Measurements from ENCODE around the gene PTMS.

Gene PTMS

DNA sequence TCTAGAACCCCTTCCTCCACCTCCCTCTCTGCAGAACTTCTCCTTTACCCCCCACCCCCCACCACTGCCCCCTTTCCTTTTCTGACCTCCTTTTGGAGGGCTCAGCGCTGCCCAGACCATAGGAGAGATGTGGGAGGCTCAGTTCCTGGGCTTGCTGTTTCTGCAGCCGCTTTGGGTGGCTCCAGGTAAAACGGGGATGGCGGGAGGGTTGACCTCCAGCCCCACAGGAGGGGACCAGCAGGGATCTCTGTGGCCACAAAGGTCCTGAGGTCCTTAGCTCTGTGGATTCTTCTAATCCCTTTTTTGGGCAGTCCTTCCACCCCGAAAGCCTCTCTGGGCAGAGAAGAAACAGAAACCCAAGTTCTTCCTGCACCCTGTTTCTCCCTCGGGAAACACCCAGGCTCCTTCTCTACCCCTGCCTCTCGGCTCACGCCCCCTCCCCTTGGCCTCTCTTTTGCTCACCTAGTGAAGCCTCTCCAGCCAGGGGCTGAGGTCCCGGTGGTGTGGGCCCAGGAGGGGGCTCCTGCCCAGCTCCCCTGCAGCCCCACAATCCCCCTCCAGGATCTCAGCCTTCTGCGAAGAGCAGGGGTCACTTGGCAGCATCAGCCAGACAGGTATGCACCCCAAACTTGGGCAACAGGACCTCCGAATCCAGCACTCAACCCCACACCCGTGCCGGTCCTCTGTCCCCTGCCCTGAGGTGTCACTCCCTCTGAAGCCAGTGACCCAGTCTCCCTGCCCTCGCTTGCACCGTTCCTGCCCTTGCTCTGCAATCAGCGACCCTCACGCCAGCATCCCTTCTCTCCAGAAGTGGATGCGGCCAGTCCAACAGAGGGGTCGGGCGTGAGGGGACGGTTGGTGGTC lies 6.8 kb downstream of the PTMS start:
- no peak for DNase-seq

DNA sequence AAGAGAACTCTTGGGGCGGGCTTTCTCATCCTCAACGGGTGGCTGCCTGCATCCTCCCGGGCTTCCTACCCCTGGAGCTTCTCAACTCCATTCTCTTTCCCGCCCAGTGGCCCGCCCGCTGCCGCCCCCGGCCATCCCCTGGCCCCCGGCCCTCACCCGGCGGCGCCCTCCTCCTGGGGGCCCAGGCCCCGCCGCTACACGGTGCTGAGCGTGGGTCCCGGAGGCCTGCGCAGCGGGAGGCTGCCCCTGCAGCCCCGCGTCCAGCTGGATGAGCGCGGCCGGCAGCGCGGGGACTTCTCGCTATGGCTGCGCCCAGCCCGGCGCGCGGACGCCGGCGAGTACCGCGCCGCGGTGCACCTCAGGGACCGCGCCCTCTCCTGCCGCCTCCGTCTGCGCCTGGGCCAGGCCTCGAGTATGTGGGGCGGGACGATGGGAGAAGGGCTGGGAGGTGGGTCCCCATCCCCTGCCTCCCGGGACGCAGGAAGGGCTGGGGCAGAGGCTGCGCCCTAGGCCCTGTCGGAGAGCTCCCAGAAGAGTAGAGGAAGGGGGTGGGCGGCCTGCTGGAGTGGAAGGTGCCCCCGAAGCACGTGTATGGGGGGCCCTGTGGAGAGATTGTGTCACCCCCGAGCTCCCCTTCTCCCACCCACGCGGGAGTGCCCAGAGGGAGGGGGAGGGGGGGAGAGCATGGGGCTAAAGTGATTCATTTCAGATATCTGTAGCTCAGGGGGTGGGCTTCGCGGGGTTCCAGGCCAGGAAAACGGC lies 7.6 kb downstream of the PTMS start:
- no peak for DNase-seq

DNA sequence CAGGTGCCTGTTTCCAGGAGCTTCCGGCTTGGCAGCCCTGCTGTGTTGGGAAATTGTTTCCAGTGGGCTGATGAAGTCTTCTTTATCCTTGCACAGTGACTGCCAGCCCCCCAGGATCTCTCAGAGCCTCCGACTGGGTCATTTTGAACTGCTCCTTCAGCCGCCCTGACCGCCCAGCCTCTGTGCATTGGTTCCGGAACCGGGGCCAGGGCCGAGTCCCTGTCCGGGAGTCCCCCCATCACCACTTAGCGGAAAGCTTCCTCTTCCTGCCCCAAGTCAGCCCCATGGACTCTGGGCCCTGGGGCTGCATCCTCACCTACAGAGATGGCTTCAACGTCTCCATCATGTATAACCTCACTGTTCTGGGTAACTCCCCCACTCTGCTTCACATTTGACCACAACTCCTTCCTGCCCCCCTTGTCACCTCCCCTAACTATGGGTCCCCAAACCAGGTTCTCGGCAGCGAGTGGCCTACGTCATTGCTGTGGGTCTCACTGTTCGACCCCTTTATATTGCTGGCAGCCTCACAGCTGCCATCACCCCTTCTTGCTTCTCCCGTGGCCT lies 8.4 kb downstream of the PTMS start:
- no peak for DNase-seq

DNA sequence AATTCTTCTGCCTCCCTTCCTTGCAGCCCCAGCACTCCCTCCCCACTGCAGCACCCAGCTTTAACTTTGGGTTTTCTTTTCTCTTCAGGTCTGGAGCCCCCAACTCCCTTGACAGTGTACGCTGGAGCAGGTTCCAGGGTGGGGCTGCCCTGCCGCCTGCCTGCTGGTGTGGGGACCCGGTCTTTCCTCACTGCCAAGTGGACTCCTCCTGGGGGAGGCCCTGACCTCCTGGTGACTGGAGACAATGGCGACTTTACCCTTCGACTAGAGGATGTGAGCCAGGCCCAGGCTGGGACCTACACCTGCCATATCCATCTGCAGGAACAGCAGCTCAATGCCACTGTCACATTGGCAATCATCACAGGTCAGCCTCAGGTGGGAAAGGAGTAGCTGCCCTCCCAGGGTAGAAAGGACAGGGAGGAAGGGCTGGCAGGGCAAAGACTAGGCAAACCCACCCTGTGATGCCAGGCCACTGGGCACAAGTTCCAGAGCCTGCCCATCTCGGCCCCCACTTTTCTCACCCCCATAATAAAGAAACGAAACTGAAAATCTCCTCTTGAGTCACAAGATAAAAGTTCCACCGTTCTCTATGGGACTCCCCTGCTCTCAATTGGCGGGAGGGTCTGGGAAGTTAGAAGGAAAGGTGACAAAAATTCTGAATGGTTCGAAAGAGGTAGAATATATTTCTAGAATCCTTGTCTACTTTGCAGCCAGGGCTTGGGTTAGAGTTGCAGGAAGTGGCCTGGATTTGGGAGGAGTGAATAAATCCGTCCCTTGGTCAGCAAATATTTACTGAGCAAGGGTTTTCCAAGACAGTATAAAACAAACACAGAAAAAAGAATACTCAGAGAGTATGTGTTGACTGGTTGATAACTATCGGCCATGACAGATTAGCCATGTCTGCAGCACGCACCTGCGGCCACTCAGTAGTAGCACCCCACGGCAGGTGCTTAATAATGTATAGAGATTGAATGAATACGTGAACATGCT lies 9.3 kb downstream of the PTMS start:
- no peak for DNase-seq

DNA sequence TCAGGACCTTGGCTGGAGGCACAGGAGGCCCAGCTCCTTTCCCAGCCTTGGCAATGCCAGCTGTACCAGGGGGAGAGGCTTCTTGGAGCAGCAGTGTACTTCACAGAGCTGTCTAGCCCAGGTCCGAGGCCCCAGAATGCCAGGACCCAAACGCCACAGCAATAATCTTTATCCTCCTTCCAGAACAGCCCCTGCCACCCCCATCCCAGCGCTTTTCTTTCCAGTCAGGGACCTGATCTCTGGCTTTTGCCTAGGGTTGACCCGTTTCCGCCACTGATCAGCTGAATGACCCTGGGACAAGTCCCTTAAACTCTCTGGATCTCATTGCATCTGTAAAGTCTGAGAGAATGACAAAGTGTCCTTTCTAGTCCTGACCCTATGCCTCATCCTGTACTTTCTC lies 11.2 kb downstream of the PTMS start:
- DNase-seq = no peak

DNA sequence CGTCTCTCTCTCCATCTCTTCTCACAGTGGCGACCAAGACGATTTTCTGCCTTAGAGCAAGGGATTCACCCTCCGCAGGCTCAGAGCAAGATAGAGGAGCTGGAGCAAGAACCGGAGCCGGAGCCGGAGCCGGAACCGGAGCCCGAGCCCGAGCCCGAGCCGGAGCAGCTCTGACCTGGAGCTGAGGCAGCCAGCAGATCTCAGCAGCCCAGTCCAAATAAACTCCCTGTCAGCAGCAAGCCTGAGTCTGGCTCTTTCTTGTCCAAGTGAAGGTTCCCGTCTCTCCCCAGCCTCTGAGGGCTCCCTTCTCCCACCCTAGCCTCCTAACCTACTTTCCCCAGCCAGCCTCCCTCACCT lies 12.0 kb downstream of the PTMS start:
- DNase-seq = no peak

DNA sequence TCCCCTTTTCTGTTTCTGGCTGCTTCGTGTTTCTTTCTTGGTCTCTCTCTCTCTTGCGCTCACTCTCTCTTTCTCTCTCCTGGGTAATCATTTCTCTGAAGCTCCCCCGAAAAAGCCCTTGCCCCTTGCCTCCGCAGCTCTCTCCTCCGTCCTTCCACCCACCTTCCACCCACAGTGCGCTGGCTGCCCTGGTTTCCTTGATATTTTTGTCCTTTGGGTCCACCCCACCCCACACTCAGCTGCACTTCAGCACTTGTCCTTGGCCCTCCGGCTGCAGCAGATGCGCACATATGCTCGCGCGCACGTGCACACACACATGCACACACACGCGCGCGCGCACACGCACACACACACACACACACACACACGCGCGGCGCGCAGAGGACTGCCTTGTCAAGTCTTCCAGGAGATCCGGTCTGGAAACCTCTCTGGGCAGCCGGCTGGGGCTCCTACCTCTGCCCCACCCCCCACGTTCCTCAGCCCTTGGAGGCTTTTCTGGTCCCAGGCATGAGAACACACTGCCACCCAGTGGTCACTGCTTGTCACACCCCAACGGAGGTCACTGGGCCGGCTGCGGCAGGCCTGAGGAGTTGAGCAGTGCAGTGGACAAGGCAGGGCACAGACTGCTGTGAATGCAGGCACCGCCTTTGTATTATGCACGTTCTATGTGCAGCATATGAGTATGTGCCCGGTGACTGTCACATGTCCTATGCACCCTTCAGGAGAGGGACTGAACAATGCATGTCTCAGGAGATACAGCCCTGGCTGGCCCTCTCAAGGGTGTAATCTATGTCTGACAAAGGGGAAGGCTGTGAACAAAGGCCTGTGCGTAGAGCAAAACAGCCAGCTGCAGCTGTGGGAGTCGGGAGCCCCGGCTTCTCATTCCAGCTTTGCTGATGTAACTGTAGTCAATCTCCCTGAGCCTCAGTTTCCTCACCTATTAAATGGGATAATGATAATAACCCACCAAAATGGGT lies 12.7 kb downstream of the PTMS start:
- peak; percentile 78 for DNase-seq

DNA sequence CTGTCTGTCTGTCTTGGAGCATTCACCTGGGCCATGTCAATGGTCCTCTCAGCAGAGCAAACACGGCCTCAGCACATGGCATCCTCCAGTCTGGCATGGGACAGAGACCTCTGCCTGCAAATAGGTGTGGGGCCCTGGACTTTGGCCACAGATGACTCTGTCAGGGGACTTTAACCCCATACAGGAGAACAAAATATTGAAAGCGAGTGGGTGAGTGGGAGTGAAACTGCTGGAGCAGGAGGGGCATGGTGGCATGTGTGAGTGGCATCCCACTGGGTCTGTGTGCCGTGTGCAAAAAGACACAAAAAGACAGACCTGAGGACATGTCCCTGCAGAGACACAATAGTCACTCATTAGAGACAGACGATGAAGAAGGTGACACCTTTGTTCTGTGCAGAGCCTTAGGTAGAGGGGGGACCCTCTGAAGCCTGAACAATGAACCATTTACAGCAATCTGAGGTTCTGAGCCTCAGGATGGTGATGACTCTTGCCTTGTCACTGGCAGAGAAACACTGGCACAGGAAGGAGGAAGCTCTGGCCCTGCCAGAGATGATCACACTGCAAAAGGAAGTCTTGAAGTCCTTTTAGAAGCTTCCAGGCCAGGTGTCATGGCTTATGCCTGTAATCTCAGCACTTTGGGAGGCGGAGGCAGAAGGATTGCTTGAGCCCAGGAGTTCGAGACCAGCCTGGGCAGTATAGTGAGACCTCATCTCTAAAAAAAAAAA lies 13.7 kb downstream of the PTMS start:
- no peak for DNase-seq

DNA sequence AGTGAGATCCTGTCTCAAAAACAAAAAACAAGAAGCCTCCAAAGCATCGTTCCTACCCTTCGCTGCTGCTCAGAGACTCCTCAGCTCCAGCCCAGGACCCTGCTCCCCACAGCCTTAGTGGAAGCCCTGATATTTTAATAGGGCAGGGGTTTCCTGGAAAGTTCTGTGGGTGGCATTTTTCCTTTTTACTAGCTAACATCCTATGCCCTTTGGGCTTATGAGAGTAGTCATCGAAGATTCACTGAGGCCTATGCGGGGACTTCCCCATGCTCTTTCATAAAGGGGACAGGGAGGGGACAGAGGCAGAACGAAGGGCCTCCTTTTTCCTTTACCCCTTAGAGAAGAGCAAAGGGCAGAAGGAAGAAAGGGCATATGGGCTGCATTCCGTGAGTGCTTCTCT lies 14.4 kb downstream of the PTMS start:
- DNase-seq = no peak

DNA sequence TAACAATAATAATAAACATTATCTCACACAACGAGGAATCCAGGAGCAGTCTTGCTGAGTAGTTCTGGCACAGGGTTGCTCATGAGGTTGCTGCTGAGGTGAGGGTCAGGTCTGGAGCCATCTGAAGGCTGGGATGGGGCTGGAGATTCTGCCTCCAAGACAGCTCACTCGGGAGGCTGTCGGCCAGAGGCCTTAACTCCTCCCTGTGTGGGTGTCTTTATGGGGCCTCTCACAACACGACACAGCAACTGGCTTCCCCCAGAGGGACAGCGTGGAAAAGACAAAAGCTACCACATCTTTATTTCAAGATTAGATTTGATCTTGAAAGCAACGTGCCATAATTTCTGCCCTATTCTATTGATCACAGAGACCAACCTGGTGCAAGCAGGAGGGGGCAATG lies 16.0 kb downstream of the PTMS start:
- DNase-seq = no peak

DNA sequence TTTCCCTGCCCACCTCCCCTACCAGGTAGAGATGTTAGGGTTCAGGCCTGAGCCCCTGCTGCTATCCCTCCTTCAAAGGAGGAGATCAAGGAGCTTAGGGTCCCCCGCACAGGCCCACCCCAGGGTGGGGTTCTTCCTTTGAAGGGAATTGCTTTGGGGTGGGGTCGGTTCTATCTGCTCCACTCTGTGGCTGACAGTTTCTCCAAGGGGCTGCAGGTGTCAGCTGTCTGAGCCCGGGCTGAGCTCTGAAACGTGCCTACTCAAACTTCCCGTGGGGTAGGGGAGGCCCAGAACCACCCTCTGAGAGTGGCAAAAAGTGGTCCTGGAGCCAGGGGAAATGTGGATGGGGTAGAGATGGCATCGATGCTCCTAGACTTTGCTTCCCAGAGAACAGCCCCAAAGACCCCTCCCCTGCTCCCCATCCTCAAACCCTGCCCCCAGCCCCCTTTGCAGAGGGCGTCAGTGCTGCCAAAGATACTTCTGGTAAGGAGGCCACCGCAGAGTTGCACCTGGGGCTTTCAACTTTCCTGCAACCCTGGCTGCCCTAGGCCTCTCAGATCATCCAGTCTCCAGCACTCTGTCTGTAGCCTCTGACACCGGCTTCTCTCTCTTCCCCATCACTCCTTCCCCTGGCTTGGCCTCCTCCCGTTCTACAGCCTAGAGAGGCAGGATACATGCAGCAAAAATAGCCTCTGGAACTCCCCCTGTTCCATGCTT lies 16.8 kb downstream of the PTMS start:
- DNase-seq = no peak

DNA sequence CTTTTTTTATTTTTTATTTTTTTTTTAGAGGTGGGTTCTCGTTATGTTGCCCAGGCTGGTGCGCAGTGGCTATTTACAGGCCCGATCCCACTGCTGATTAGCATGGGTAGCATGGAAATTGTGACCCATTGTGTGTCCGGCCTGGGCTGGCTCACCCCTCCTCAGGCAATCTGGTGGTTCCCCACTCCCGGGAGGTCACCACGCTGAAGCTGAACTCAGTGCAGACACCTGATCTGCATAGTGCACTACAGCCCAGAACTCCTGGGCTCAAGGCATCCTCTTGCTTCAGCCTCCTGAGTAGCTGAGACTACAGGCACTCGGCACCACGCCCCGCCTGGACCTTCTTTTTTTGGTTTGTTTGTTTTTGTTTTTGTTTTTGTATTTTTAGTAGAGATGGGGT lies 17.7 kb downstream of the PTMS start:
- no peak for DNase-seq

DNA sequence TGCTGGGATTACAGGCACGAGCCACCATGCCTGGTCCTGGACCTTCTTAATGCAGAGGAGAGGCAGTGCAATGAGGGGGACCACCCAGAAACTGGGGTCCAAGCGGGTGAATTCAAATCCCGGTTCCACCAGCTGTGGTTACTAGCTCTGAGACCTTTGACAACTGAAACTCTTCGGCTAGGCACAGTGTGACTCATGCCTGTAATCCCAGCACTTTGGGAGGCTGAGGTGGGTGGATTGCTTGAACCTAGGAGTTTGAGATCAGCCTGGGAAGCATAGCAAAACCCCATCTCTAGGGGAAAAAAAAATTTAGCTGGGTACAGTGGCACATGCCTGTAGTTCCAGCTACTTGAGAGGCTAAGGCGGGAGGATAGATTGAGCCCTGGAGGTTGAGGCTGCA lies 18.1 kb downstream of the PTMS start:
- DNase-seq = no peak

DNA sequence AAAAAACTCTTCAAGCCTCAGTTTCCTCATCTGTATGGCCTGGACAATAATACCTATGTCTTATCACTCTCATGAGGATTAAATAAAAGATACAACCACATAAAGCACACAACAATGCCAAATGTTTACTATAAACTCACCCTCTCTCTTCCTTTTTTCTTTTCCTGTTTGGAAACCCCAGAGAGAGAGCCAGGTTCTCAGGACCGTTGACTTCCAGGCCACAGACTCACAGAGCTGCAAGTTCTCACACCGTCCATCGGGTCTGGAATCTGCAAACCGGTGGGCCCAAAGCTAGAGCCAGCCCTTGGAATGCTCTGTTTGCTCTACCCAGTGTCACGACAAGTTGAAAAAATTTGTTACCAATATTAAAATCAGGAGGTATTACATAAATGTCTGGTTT lies 18.6 kb downstream of the PTMS start:
- no peak for DNase-seq

DNA sequence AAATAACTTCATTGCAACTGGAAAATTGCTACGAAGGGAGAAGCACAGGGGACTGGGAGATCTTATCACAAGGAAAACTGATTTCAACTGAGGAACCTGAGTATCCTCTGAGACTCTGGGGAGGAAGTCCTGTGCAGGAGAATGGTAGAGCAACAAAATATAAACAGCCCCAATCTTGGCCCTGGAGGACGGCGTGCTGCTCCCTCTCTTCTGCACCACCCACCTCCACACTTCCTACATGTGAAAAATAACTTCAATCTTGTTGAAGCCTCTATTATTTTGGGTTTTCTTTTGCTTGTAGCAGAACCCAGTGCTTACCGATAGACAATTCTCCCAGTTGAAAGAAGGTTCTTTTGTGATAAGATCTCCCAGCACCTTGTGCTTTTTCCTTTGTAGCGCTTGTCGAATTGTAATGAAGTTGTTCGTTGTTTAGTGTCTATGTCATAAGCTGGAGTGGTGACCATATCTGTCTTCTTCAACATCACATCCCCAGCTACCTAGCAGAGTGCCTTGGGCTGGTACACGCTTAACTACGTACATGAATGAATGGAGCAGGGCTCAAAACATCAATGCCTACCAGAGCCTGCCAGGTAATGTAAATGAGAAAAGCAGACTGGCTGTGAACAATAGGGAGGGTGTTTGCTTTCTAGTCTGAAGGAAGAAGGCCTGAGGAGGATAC lies 20.4 kb downstream of the PTMS start:
- no peak for DNase-seq

DNA sequence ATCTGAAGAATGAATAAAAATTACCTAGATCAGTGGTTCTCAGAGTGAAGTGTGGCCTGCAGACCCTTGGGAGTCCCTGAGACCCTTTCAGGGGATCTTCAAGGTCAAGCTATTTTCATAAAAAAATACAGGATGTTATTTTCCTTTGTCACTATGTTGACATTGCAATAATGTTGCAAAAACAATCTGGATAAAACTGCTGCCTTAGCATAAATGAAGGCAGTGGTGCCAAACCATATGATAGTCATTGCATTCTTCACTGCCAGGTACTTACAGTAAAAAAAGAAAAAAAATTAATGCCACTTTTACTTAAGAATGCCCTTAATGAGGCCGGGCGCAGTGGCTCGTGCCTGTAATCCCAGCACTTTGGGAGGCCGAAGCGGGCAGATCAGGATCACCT lies 21.1 kb downstream of the PTMS start:
- no peak for DNase-seq

DNA sequence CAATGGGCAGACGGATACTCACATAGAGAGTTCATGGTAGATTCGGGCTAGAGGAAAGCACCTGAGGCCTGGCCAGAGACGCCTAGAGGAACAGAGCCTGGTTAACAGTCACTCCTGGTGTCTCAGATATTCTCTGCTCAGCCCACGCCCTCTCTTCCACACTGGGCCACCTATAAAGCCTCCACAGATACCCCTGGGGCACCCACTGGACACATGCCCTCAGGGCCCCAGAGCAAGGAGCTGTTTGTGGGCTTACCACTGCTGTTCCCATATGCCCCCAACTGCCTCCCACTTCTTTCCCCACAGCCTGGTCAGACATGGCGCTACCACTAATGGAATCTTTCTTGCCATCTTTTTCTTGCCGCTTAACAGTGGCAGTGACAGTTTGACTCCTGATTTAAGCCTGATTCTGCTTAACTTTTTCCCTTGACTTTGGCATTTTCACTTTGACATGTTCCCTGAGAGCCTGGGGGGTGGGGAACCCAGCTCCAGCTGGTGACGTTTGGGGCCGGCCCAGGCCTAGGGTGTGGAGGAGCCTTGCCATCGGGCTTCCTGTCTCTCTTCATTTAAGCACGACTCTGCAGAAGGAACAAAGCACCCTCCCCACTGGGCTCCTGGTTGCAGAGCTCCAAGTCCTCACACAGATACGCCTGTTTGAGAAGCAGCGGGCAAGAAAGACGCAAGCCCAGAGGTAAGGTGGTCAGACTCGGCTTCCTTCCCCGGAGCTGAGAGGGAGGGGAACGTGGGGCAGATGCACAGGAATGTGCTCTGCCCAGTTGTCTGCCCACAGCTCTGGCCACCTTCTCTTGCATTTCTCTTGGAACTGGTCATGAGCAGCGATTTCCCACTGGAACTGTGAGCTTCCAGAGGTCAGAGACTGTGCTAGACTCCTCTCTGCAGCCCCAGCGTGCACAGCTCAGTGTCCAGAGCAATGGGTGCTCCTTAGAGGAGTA lies 23.1 kb downstream of the PTMS start, which contains the start of gene CD4:
Gene CD4, plus strand, starts transcription at position 557 of the 953 bp plus-strand sequence. CDS start 10,611 bp downstream, outside the sequence.
- DNase-seq = peak; percentile 67

DNA sequence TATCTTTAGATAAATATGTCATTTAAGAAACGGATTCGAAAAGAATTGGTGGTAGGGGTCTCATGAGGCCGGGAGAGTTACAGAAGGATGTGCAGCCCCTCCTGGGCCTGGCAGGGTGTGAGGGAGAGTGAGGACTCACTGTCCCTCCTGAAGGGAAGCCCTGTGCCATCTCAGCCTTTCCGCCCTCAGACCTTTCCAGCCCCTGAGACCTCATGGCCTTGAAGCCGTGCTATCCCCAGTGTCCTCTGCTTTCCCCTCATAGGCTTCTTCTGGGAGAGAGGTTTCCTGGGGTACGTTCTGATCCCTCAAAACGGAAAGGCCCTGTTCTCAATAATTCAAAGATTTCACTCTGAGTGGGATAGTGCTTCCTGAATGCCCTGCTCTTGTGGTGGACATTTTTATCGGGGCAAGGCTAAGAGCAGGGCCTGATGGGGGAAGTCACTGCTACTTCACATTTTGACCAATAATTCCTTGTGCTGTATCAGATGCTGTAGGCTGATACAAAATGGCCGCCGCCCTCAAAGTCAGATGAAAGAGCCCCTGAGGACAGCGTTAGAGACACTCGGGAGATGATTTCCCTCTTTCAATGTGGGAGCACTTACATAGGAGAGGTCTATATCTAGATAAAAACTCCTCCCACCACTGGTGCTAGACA lies 24.5 kb downstream of the PTMS start:
- peak; percentile 39 for DNase-seq

All from activated effector memory CD4-positive, alpha-beta T cell treated with Interleukin-2 at 50 U/mL for 16 hours (primary cell).